Pulmonary artery endothelial cell (primary cell): ENCODE data around the gene SOCS3. TPM values are rescaled to one million over a fixed set of nuclear protein-coding genes. Genes with fewer than 3 reads are reported as not detected.

Experiments used
- DNase-seq: peaks from one replicate; pipeline ENCODE4 v3.0.0-alpha.2; 2011; ENCODE audit warnings: low read depth, low spot score
- total RNA-seq: library from RNA; depleted of rRNA; stranded (reverse); fragments of >200 nt; gene quantifications from 2 replicates; pipeline ENCODE4 v1.2.3, GENCODE V29; 2014

The SOCS3 gene
- total RNA-seq, 1 donor from 2014 or later, result 31.5 TPM

DNA sequence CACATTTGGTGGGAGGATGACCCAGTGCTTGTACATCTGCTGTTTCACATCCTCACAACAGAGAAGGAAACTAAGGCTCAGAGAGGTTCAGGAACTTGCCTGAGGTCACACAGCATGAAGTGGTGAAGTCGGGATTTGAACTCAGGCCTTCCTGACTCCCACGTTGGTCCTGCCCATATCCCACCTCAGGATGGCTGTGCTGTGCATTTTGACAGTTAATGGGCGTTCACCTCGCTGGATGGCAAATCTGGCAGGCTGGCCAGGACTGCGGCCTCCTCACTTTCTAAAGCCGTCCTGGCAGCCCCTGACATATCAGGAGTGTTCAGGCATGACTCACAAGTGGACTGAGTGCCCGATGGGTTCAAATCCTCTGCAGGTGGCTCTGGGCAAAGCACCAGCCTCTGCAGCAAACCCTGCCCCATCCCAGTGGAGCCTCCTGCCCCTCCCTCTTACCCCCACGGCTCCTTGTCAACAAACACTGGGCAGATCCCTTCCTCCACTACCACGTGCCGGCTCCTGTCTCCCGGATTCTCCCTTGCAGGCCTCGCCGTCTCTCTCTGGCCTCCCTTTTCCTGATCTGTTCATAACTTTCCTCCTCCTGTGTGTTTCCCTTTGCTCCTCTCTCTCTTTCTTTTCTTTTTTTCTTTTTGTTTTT lies 29.2 kb downstream of the SOCS3 start:
- no peak for DNase-seq

DNA sequence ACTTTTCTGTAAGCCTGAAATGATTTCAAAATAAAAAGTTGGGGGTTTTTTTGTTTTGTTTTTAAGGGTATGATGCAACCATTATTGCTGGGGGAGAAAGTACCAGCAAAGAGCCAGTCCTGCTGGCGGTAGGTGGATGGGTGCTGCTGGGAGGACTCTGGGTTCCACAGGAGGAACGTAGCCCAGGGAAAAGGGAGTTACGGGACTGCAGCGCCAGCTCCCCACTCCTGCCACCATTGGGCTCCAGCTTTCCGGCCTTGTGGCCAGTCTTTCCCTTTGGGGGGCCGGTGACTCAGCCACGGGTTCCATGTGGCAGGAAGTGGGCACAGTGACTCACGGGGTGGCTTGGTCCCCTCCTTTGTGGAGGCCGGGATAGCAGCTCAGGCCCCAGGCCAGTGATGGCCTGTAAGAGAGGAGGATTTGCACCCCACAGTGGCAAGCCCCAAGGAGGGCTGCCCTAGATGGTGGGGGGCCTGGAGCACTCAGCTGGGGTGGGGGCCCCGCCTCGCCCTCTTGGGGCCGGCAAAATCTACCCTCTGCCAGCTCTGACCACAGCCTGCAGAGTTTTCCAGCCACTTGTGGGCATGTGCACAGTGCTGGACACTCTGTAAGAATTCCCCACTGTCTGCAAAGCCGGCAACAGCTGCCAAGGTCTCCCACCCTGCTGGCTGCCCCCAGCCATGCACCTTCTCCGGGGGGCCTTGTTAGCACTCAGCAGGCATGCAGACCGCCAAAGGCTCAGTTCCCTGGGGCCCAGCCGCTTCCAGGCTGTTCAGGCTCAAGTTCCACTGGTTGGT lies 30.4 kb downstream of the SOCS3 start:
- DNase-seq, result no peak

DNA sequence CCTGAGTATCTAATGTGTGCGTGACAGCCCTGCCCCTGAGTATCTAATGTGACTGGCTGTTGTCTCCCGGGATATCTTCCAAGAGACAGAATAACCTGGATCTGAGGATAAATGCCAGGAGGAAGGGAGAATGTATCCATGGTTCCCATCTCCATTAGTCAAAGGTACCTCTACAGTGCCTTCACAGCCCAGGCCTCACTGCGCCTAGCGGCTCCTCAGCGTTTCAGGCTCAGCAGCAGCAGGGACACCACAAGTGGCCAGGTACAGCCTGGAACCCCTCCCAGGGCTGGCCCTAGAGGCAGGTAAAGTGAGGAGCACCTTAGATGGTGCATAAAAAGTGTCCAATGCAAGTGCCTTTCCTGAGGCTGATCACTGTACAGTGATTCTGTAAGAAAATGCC lies 32.0 kb downstream of the SOCS3 start:
- no peak for DNase-seq

DNA sequence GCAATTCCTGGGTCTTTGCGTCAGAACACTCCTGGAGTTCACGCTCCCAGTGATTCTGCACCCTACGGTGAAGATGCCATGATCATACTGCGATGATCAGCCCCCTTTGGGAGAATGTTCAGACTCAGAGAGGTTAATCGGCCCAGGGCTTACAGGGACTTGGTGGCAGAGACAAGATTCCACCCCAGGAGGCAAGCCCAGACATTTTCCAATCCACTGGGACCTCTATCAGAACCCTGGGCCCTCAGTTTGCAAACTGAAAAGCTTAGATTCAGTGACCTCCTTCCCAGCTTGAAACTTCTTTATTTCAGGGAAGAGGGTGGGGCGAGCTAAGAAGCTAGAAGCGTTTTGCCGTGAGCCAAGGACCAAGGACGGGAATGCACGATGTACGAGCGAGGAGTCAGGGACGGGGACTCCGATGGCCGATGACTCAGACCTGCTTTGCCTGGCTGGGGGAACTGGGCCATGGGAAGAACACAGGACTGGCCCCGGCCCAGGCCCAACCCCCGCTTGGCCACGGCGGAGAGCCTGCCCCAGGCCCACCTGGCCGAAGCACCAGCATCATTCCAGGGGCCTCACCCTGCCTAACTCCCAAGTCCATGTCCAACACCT lies 34.7 kb downstream of the SOCS3 start:
- no peak for DNase-seq

GRCh38 chr17:78324391-78325075 lies 35.3 kb downstream of the SOCS3 start:
- DNase-seq, result peak; percentile 91

DNA sequence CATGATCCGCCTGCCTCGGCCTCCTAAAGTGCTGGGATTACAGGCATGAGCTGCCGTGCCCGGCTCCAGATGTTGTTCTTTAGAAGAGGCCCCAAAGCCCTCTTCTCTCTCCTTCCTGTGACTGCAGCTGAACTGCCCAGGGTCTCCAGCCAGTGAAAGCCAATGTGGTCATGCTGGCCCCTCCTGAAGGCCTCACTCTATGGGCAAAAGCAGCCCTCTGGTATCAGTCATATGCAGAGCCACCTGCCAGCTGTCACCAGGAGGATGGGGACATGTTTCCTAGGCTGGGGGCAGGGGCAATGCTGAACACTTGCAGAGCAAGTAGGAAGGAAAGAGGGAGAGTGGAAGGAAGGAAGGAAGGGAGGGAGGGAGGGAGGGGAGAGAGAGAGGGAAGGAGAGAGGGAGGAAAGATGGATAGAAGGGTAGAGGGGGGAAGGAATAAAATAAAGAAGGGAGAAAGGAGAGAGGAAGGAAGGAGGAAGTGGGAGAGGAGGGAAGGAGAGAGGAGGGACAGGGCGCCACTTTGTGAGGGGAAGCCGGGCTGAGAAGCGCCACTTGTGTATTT lies 36.0 kb downstream of the SOCS3 start:
- no peak for DNase-seq

- no peak for DNase-seq
These were observed 36.9 kb downstream of the SOCS3 start for GRCh38 chr17:78322858-78323455.

DNA sequence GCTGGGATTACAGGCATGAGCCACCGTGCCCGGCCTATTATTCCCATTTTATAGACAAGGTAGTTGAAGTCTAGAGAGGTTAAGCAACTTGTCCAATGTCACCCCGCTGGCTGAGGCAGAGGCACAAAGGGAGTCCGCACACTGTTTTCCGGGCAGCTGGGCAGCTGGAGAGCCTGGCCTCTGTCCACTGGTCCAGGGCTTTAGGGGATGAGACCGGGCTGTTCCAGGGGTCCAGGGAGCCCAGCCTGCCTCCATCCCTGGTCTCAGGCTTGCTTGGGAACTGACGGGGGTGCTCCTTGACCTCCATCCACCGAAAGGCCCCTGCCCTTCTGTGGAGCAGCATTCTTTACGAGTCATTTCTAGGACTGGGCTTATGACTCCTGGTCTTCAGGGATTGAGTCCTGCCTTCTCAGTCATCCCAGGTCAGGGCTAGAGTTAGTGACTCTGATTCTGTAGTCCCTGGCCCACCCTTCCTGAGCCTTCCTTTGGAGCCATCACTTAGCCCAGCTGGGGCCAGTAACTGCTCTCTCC lies 37.5 kb downstream of the SOCS3 start:
- no peak for DNase-seq

GRCh38 chr17:78318843-78319242 lies 41.0 kb downstream of the SOCS3 start:
- no peak for DNase-seq

GRCh38 chr17:78318407-78318806 lies 41.5 kb downstream of the SOCS3 start:
- DNase-seq, result no peak

GRCh38 chr17:78317794-78318400 lies 42.0 kb downstream of the SOCS3 start:
- no peak for DNase-seq

DNA sequence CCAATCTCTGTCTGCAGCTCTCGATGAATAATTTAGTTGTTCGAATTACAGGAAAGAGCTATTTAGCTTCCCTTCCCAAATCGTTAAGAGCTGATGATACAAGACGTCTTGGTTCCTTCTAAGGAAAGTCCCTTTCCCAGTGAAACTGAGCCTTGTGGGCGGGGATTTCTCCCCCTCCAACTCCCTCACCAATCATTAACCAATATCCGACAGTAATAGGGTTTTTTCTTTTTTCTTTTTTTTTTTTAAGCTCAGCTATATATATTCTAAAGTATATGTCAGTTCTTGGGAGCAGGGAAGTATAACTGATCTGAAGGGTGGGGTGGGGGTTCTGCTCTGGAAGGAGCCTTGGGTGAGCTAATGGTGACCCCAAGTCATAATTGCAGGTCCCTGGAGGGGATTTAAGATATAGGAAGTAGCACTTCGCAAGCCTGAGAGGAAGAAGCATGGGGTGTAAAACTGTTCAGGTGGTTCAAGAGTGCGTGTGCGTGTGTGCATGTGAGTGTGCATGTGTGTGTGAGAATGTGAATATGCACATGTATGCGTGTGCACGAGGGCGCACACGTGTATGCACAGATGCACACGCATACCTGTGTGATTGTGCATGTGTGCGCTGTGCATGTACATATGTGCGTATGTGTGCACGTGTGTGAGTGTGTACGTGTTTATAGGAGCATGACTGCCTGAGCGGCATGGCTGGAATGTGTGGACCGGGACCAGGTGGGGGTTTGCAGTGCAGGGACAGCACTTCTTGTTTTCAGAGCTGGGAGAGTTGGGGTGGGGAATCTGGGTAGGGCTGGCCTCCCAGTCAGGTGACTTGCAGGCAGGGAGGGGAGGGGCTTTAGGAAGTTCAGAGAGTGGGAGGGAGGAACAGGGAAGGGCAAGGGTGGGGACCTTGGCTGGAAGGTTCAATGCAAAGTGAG lies 42.7 kb downstream of the SOCS3 start:
- DNase-seq, result no peak

DNA sequence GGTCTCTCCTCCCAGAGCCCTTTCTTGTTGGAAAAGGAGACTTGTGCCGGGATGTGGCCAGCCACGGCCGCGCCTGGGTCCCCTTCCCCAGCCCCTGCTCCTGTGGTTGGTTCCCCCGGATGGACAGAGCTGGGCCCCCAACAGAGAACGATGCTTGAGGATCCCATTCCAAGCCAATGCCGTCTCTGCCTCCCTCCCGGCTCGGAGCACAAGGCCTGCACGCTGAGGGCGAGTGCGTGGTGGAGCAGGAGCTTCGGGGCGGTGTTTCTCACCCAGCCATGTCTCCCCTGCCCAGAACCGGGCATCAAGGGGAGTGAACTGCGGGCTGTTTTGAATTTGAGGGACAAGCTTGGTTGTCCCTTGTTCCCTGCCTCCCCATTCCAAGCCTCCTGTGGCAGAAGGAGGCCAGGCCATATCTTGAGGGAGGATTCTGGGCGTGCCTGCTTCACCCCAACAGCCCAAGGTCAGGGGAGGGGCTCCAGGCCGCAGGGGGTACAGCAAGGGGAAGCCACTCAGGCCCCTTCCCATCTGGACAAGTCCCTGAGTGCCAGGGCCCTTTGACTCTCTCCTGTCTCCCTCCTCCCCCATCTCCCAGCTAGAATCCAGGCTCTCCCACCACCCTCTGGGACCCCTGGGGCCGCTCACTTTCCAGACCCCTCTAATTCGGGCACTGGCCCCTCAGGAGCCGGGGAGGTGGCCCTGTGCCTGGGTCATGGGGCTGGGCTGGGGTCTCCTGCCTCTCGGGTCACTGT lies 43.6 kb downstream of the SOCS3 start:
- no peak for DNase-seq

DNA sequence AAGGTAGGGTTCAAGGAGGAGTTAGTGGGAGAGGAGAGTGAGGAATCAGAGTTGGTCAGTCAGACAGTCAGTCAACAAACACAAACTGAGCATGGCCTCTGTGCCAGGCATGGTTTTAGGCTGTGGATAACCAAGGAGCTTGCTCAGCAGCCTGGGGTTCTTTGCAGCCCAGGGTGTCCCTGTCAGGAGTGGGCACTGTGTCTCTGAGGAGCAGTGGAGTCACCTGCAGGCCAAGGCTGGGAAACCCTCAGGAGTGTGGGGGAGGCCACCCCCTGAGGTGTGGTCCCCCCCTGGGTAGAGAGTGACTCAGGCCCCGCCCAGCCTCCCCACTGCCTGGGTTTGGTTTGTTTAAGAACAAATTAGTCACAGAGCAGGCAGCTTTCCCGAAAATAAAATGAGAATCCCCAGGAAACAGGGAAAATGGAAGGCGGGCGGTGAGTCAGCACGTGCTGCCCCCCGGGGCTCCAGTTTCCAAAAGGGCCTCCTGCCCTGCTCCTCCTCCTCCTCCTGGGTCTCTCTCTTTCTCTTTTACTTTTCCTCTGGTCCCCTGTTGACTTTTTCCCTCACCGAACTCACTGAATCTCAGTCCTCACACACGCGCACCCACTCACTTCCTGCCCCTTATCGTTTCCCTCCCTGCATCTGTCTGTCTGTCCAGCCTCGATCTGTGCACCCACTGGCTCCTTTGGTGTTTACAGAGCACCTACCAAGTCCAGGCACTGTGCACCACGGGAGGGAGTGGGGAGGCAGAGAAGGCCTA lies 44.3 kb downstream of the SOCS3 start:
- no peak for DNase-seq

DNA sequence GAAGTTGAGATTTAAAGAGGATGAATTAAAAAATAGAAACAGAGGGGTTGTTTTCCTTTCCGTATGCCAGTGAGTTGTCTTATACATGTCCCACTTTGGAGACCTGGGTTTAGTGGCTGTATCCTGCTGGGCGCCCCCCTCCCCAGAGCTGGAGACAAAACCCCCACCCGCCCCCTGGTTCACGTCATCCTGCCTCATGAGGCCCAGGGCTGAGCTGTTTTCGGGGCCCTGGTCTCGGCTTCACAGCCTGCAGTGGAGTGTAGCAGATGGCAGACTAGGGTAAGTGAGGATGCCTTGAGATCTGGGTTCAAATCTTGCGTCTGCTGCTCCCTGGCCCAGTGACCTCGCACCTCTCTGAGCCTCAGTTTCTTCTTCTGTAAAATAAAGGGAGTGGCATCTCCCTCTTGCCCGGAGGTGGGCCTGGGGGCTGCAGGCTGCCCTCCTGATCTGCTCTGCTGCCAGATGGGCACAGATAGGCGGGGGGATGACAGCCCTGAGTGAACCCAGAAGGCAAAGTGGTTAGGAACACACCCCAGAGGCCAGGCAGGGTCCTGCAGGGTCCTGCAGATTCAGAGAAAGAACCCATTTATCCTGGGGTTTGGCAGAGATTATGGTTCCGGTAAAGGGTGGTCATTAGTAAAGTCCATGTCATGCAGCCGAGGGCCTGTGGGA lies 45.1 kb downstream of the SOCS3 start:
- no peak for DNase-seq

DNA sequence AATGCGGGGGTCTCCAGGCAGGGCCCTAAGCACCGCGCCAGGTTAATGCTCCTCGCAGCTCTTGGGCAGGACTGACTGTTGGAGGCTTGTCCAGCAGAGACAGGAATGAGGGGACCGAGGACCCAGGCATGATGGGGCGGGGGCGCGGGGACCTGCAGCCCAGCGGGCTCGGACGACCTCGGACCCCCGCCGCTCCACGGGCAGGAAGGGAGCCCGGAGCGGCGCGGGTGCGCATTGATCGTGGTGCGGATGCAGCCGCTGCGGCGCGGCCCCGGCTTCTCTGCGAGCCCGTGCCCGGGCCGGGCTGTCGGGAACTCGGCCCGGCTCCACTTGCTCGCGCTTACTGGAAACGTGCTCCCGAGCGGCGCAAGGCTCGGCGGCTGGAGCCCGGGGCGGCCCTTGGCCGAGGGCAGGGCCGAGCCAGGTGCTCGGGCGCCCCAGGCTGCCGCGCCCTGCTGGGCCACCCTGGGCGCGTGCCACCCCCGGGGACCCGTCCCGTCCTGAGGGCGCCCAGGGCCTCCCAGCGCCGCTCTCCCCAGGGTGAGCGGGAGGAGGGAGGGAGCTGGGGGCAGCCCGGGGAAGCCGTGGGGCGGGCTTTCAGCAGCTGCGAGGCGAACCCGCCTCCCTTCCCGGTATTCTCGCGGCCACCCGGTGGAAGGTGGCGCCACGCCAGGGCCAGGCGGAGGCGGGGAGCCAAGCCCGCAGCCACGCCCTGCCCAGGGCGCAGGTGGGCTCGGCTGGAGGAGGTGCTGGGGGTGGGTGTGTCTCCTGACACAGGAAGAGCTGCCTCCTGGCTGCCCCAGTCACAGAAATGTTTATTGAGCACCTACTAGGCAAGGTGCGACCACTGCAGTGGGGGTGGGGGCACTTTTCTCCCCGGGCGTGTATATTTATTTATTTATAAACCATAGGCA lies 45.9 kb downstream of the SOCS3 start:
- no peak for DNase-seq
